Subcutaneous abdominal adipose tissue (tissue), 5 donors: ENCODE data around the gene CCL18.
"Not testable (repeated sequence)": the region's sequence is repeated elsewhere in the genome, so short reads cannot be mapped to it uniquely, and the experiment has no call there.

Source experiments
- H3K27ac ChIP-seq: one replicate; pipeline ENCODE4 v1.7.0; 2013; ENCODE audit warnings: low read depth, mild to moderate bottlenecking, inconsistent platforms, low read length, moderate library complexity
- H3K27me3 ChIP-seq, 5 donors: one replicate each; pipeline ENCODE4 v1.7.0; 2013; ENCODE audit warnings: low read length in 5 of 5, inconsistent platforms in 1 of 5; ENCODE audit not compliant: control insufficient read depth in 5 of 5, insufficient read depth in 4 of 5
- H3K36me3 ChIP-seq, 5 donors: one replicate each; pipeline ENCODE4 v1.7.0; 2013; ENCODE audit warnings: low read length in 5 of 5; ENCODE audit not compliant: control insufficient read depth in 5 of 5, insufficient read depth in 5 of 5
- H3K4me1 ChIP-seq, 5 donors: one replicate each; pipeline ENCODE4 v1.7.0; 2013; ENCODE audit warnings: low read length in 5 of 5, mild to moderate bottlenecking in 3 of 5, moderate library complexity in 1 of 5; ENCODE audit not compliant: control insufficient read depth in 5 of 5, insufficient read depth in 5 of 5
- H3K4me3 ChIP-seq, 5 donors: one replicate each; pipeline ENCODE4 v1.7.0; 2013; ENCODE audit warnings: low read length in 5 of 5, low read depth in 1 of 5
- H3K9ac ChIP-seq, 5 donors: one replicate each; pipeline ENCODE4 v1.7.0; 2013; ENCODE audit warnings: low read length in 5 of 5, mild to moderate bottlenecking in 4 of 5, moderate library complexity in 3 of 5
- H3K9me3 ChIP-seq, 5 donors: one replicate each; pipeline ENCODE4 v1.7.0; 2013; ENCODE audit warnings: low read length in 5 of 5; ENCODE audit not compliant: control insufficient read depth in 5 of 5
- donor health status: healthy.
- donor health status: healthy.
- donor health status: healthy.
- donor health status: healthy.
- donor health status: healthy.

Gene CCL18

DNA sequence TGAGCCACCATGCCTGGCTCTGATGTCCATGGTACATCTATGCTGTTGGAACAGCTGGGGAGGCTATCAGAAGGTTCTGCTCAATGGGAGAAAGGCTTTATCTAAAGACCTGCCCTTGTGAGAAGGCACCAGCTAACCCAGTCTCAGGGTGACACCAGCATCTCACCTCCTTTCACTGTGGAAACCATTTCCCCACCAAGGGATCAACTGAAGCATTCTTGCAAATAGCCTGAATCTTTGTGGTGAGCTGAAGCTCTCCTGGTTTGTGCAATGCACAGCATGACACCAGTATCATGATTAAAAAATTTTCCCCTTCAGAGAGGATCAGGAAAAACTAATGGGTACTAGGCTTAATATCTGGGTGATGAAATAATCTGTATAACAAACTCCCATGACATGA is 5.1 kb downstream of the CCL18 start:
- H3K9me3 ChIP-seq = no peaks in the 10 kb centered on the region
- H3K27me3 ChIP-seq = no peaks in the 10 kb centered on the region
- no peaks in the 10 kb centered on the region for H3K36me3 ChIP-seq
- no peak overlapping the region for H3K27ac ChIP-seq
- H3K9ac ChIP-seq = no peak overlapping the region
- H3K4me3 ChIP-seq = no peak overlapping the region
- peaks cover 0 to 8% (median 0%) of the 10 kb centered on the region in 5 donors for H3K4me1 ChIP-seq

DNA sequence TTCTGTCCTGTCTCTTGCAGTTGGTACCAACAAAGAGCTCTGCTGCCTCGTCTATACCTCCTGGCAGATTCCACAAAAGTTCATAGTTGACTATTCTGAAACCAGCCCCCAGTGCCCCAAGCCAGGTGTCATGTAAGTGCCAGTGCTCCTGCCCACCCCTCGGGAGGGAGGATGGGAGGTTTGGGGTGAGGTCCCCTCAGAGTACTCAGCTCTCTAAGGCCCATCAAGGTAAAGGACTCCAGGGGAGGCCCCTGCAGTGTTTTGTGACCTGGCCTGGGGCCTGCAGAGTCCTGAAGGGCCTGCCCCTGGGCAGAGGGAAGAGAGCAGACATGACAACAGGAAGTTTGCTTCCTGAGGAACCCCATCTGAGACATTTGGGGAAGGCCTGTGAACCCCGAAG is 6.4 kb downstream of the CCL18 start:
- Histone ChIP-seq H3K9ac (no peak overlapping the region), H3K27ac (no peak overlapping the region)

DNA sequence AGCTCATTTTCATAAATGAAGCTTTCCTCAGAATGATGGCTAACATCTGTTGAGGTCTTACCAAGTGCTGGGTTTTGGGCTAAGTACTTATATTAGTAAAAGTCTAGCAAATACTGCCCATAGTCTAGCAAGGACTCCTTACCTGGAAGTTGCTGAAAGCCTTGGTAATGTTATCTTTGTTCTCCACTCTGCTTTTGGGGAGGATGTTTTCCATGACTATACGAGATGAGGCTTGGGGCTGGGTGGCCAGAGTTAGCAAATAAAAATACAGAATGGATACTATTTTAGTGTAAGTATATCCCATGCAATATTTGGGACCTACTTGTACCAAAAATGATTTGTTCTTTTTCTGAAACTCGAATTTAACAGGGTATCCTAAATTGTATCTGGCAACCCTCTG is 7.7 kb downstream of the CCL18 start:
- Histone ChIP-seq H3K36me3 (no peaks in the 10 kb centered on the region), H3K9me3 (no peaks in the 10 kb centered on the region), H3K27me3 (no peaks in the 10 kb centered on the region), H3K27ac (no peak overlapping the region), H3K9ac (no peak overlapping the region), H3K4me1 (peaks cover 0 to 8% (median 0%) of the 10 kb centered on the region in 5 donors), H3K4me3 (no peak overlapping the region)

More for the DNA sequence above, 6.4 kb downstream of the CCL18 start:
- no peaks in the 10 kb centered on the region for H3K36me3 ChIP-seq
- no peaks in the 10 kb centered on the region for H3K27me3 ChIP-seq
- peaks cover 0 to 8% (median 0%) of the 10 kb centered on the region in 5 donors for H3K4me1 ChIP-seq
- no peaks in the 10 kb centered on the region for H3K9me3 ChIP-seq
- H3K4me3 ChIP-seq = no peak overlapping the region

DNA sequence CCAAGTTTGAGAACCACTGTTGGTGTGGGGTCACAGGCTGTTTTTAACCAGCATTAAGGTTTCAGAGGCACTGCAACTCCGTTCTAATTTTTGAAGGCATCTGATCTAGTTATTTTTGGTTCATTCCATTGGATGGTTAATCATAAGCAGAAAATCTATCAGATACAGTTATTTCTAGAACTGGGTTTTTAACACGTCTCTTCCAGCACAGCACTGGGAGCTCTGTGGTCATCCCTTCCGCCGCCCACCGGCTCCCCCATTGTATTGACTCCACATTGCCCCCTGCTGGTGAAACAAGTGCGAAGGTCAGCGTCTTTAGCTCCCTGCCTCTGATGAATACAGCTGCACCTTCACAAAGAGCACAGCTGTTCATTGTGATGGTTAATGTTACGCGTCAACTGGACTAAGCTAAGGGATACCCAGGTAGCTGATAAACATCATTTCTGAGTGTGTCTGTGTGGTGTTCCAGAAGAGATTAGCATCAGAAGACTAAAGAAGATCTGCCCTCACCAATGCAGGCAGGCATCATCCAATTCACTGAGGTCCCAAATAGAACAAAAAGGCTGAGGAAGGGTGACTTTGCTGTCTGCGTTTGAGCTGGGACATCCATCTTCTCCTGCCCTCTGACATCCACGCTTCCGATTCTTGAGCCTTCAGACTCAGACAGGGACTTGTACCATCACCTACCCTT is 8.5 kb downstream of the CCL18 start:
- H3K4me1 ChIP-seq = peaks cover 0 to 8% (median 0%) of the 10 kb centered on the region in 5 donors
- no peak overlapping the region for H3K27ac ChIP-seq
- H3K27me3 ChIP-seq = no peaks in the 10 kb centered on the region
- no peaks in the 10 kb centered on the region for H3K36me3 ChIP-seq
- peaks cover 3 to 6% (median 5%) of the 10 kb centered on the region in 5 donors for H3K9me3 ChIP-seq
- H3K4me3 ChIP-seq = no peak overlapping the region
- H3K9ac ChIP-seq = no peak overlapping the region

DNA sequence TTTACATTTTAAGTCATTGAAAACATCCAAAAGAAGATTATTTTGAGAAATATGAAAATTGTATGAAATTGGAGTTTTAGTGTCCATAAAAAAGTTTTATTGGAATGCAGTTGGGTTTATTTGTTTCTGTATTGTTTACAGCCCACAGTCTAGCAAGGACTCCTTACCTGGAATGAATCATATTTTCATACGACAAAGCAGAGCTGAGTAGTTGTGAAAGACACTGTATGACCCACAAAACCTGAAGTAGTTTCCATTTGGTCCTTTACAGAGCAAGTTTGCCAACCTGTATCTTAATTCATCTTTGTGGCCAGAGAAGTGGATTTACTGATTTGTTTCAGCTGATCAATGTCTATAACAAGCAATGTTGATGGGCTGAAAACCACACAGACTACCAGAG is 10.3 kb downstream of the CCL18 start:
- no peaks in the 10 kb centered on the region for H3K36me3 ChIP-seq
- no peak overlapping the region for H3K27ac ChIP-seq
- H3K27me3 ChIP-seq = no peaks in the 10 kb centered on the region
- H3K4me1 ChIP-seq = peaks cover 0 to 8% (median 0%) of the 10 kb centered on the region in 5 donors
- H3K9ac ChIP-seq = no peak overlapping the region
- peaks cover 3 to 9% (median 6%) of the 10 kb centered on the region in 5 donors for H3K9me3 ChIP-seq
- H3K4me3 ChIP-seq = no peak overlapping the region

DNA sequence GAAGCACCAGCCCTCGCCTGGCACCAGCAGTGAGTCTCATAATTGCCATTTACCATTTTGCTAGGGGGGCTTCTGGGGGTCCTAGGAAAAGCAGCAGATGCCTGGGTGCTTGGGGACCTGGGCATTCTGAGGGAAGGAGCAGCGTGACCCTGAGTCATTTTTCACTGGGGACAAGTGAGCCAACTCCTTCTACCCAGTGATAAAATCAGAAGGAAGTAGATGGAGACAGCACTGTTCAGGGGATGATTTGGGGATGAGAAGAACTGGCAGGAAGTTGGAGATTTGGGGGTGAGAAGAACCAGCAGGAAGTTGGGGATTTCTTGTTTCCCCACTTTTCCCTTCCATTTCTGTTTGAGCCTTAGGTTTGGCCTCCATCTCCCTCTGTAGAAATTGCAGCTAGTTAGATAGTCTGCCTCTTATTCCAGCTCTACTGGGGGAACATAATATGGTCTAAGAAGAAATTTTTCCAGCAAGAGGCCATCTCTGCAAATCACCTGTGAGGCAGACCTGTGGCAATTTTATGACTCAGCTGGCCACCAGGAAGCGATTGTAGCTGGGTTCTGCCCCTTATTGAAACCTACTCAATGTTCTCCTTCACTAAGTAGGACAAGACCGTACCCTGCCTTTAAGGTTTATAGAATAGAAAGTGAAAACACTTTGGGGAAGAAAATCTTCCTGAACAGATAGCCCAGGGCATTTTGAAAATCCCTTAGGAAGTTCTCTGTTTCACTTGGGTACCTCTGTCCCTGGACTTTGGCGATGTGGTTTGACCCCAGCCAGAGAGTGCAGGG is 17.8 kb downstream of the CCL18 start:
- not testable (repeated sequence) for H3K9me3 ChIP-seq, H3K4me3 ChIP-seq, H3K27me3 ChIP-seq, H3K9ac ChIP-seq, H3K27ac ChIP-seq, H3K36me3 ChIP-seq
- peaks cover 0 to 13% (median 6%) of the 10 kb centered on the region in 5 donors for H3K4me1 ChIP-seq

DNA sequence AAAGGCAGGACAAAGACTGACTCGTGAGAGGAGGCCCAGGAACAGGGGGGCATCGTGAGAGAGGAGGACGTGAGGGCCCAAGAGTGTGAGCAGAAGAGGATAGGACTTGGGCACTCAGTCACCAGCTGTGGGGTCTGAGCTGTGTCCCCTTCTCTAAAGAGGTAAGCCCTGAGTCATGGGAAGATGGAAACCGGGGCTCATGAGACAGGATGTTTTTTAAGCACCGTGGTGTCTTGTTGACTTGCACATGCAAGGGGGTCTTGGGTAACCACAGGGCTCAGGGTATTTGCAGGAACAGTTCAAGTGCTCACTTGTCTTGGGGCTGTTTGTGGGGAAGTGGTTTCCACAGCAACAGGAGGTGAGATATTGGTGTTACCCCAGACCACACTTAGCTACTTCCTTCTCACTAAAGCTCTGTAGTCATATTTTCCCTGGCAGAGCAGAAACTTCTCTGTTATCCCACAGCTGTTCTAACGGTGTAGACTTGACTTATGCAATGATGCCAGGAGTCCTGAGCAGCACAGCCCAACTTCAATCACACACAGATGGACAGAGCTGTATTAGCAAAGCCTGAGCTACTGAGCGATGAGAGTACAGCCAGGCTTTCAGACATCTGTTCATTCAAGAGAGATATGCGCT is 18.5 kb downstream of the CCL18 start:
- not testable (repeated sequence) for H3K27me3 ChIP-seq, H3K27ac ChIP-seq
- peaks cover 0 to 13% (median 6%) of the 10 kb centered on the region in 5 donors for H3K4me1 ChIP-seq

DNA sequence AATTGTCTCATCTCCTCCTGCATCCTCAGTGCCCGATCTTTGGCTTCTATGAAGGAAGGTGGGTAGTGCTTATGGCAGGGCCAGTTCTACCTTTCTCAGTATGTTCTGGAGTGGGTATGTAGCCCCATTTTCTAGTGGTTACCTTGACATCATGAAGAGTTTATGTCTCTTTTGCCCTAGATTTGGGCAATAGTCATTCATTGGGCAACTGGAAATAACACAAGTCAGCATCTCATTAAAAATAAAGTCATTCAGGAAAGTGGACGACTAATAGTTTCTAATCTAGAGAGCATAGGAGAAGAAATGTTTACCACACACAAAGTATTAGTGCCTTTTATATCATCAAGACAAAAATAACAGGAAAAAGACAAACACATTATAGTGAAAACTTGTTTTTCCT is 19.6 kb downstream of the CCL18 start:
- not testable (repeated sequence) for H3K27ac ChIP-seq, H3K36me3 ChIP-seq, H3K4me3 ChIP-seq, H3K27me3 ChIP-seq, H3K9ac ChIP-seq, H3K9me3 ChIP-seq
- H3K4me1 ChIP-seq = peaks cover 0 to 15% (median 6%) of the 10 kb centered on the region in 5 donors

More for the DNA sequence above, 18.5 kb downstream of the CCL18 start:
- not testable (repeated sequence) for H3K4me3 ChIP-seq, H3K9ac ChIP-seq, H3K9me3 ChIP-seq, H3K36me3 ChIP-seq

DNA sequence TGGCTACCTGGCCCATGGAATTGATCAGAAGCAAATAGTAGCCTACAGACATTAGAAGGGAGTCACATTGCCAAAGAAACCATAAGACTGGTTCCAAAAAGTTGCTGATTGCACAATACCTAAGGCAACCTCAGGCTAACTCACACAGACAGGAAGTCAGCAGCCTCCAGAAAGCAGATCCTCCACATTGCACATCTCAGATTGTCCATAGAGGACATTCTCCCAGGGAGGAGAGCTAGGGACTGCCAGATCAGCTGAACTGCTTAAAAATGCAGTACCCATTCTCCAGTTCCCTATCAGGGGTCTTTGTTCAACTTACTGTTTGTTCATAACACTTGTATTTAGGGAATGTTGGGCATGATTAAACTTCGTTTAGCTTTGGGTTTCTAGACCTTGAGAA is 21.7 kb downstream of the CCL18 start:
- H3K4me1 ChIP-seq = peaks cover 0 to 31% (median 9%) of the 10 kb centered on the region in 5 donors
- no peak overlapping the region for H3K9ac ChIP-seq
- H3K36me3 ChIP-seq = no peaks in the 10 kb centered on the region
- H3K27me3 ChIP-seq = peaks cover 0 to 8% (median 0%) of the 10 kb centered on the region in 5 donors
- H3K9me3 ChIP-seq = no peaks in the 10 kb centered on the region
- no peak overlapping the region for H3K4me3 ChIP-seq
- no peak overlapping the region for H3K27ac ChIP-seq

DNA sequence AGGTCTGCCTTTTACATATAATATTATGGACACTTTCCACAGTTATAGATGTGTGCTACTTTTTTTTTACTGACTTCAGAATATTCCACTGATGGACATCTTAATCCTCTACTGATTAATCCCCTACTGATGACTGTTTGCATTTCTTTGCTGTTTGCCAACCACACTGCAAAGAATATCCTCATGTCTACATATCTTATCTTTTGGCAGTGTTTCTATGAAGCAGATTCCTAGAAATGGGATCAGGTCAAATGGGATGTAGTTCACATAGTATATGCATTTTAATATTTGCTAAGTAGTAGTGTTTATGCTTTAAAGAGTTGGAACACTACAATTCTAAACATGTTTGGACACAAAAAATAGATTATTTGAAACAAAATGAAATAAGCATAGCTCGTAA is 22.7 kb downstream of the CCL18 start:
- Histone ChIP-seq H3K4me1 (peaks cover 0 to 31% (median 9%) of the 10 kb centered on the region in 5 donors), H3K36me3 (no peaks in the 10 kb centered on the region), H3K9me3 (no peaks in the 10 kb centered on the region), H3K4me3 (no peak overlapping the region), H3K27ac (no peak overlapping the region), H3K27me3 (peaks cover 0 to 8% (median 0%) of the 10 kb centered on the region in 5 donors), H3K9ac (no peak overlapping the region)
